Measurements from ENCODE around the gene BAG3.

Gene BAG3

GRCh38 chr10:119667562-119668328 lies 16.6 kb downstream of the BAG3 start (continued):
- TF ChIP-seq ELK4 (IDR thresholded peaks at IDR 0.05; ENCODE audit: borderline replicate concordance, low read depth, low read length) (no peak), ZNF311 (tag by site-specific recombination; IDR thresholded peaks at IDR 0.05; ENCODE audit: borderline replicate concordance) (no peak), GLI4 (tag by site-specific recombination; IDR thresholded peaks at IDR 0.05) (no peak), KLF7 (tag by site-specific recombination; IDR thresholded peaks at IDR 0.05; ENCODE audit: borderline replicate concordance) (no peak), ZNF658 (tag by site-specific recombination; IDR thresholded peaks at IDR 0.05) (no peak), GLIS1 (tag by site-specific recombination; IDR thresholded peaks at IDR 0.05) (peak; percentile 94), BCL11A (tag by site-specific recombination; IDR thresholded peaks at IDR 0.05; ENCODE audit: low read depth) (no peak), ZNF404 (tag by site-specific recombination; IDR thresholded peaks at IDR 0.05) (no peak), ZSCAN30 (tag by site-specific recombination; IDR thresholded peaks at IDR 0.05) (0 out of 2 replicates have a peak, but pooled peaks have one; percentile 29), ZNF121 (tag by site-specific recombination; IDR thresholded peaks at IDR 0.05) (no peak), ZSCAN18 (tag by site-specific recombination; IDR thresholded peaks at IDR 0.05) (no peak), KLF16 (tag by site-specific recombination; IDR thresholded peaks at IDR 0.05) (no peak), ZNF501 (tag by site-specific recombination; IDR thresholded peaks at IDR 0.05) (no peak), HOXA7 (CRISPR knock-in tag; IDR thresholded peaks at IDR 0.05; ENCODE audit: borderline replicate concordance) (no peak), SALL2 (tag by site-specific recombination; IDR thresholded peaks at IDR 0.05; ENCODE audit: borderline replicate concordance) (no peak), ZNF140 (tag by site-specific recombination; IDR thresholded peaks at IDR 0.05) (no peak), ZNF324 (tag by site-specific recombination; IDR thresholded peaks at IDR 0.05) (0 out of 2 replicates have a peak, but pooled peaks have one; percentile 39), ZNF707 (tag by site-specific recombination; IDR thresholded peaks at IDR 0.05) (no peak), GLIS2 (tag by site-specific recombination; IDR thresholded peaks at IDR 0.05) (peak; percentile 69), ZNF335 (tag by site-specific recombination; conservative IDR thresholded peaks at IDR 0.05) (no peak), ZNF514 (tag by site-specific recombination; IDR thresholded peaks at IDR 0.05) (no peak), ZBTB11 (tag by site-specific recombination; conservative IDR thresholded peaks at IDR 0.05; ENCODE audit: low read depth) (no peak), ZNF560 (tag by site-specific recombination; IDR thresholded peaks at IDR 0.05; ENCODE audit: borderline replicate concordance) (no peak), AEBP2 (tag by site-specific recombination; IDR thresholded peaks at IDR 0.05; ENCODE audit: borderline replicate concordance) (no peak), ZNF302 (tag by site-specific recombination; IDR thresholded peaks at IDR 0.05; ENCODE audit: low read depth) (no peak), ZEB2 (tag by site-specific recombination; IDR thresholded peaks at IDR 0.05) (peak; percentile 55; the same call in 1 of the 2 replicates), ZNF704 (tag by site-specific recombination; IDR thresholded peaks at IDR 0.05) (no peak), ZNF394 (tag by site-specific recombination; IDR thresholded peaks at IDR 0.05; ENCODE audit: borderline replicate concordance) (no peak; the same call in 1 of the 2 replicates), ZBTB7A (tag by site-specific recombination; IDR thresholded peaks at IDR 0.05; ENCODE audit: low read depth) (no peak), RBAK (tag by site-specific recombination; IDR thresholded peaks at IDR 0.05) (no peak), ZNF521 (tag by site-specific recombination; IDR thresholded peaks at IDR 0.05) (no peak), MZF1 (tag by site-specific recombination; IDR thresholded peaks at IDR 0.05; ENCODE audit: borderline replicate concordance) (no peak), BCL11B (tag by site-specific recombination; IDR thresholded peaks at IDR 0.05; ENCODE audit: low read depth) (no peak)

Data from HEK293 (cell line).